HG03066 (cell line): Measurements from ENCODE around the gene CDH2.

Experiments used
- ATAC-seq: cut with Tn5 transposase; IDR thresholded peaks from one replicate; pipeline ENCODE4 v1.9.1; 2021; ENCODE audit warnings: low read depth; ENCODE audit not compliant: unreplicated experiment

The CDH2 gene

GRCh38 chr18:28048612-28049011 is 128.3 kb downstream of the CDH2 start:
- ATAC-seq: no peak

DNA sequence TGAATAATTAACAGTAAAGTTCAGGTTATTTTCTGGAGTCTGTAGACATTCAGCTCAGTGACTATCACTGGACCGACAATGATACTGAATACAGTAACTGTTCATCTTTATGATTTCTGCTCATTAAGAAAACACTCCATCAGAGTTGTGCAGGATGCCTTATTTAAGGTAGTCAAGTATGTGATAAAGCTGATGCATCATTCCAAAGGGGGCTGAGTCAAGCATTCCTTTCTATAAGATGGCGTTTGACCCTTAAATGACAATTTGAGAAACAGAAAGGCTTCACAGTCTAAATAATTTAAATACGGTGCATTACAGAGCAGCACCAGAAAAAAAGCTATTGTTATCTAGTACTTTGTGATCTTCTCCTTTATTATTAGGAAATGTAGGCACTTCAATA is 131.1 kb downstream of the CDH2 start:
- no peak for ATAC-seq

DNA sequence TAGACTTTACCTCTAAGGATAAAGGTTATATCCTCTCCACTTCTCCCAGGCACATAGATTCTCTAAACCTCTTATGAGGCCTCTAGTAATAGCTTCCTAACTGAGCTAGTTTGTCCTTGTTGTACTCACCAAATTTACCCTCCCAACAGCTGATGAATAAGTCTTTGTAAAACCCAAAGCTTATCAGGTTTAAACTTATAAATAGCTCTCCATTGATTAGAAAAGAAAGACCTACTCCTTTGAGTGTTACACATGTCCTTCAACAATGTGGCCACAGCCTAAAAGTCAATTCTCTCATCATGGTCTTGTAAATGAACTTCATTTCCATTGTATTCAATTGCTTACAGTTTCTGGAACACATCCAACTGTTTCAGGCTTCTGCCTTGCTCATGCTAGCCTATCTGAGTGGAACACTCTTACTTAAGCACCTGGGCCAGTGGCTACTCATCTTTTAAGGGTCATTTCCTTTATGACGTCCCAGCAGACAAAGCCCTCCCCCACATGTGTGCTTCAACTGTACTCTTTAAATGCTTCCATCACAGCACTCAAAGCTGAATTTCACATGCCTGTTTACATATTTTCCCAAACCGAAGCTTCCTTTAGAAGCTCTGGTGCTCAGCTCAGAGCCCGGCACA is 131.6 kb downstream of the CDH2 start:
- no peak for ATAC-seq

DNA sequence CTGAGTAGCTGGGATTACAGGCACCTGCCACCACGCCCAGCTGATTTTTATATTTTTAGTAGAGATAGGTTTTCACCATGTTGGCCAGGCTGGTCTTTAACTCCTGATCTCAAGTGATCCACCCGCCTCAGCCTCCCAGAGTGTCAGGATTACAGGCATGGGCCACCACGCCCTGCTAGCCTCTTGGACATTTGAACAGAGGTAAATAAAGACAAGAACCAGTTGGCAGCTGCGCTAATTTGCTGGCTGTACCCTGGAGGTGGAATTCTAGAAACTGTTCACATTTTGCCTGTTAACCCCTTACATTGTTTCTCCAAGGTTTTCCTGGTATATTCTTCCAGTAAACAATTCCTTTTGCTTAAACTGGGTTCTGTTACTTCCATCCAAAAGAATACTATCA is 132.9 kb downstream of the CDH2 start:
- ATAC-seq: no peak

GRCh38 chr18:28043631-28044030 is 133.3 kb downstream of the CDH2 start:
- ATAC-seq: no peak

DNA sequence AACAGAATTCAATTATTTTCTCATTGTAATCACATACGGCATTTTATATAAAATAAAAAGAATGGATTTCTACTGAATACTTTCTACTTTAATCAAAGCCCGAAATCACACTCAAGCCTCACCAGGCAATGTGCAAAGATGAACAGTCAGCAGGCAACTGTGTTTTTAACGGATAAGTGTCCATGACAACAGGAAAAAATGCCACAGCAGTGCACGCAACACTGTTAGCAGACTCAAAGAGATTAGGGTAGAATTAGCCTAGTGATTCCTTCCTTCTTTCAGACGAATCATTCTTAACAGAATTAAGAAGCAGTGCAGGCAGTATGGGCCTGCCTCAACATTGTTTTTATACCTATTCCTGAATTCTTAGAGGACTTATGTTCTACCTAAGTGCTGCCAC is 135.6 kb downstream of the CDH2 start:
- no peak for ATAC-seq

GRCh38 chr18:28040716-28041115 is 136.2 kb downstream of the CDH2 start:
- ATAC-seq: no peak

GRCh38 chr18:28040211-28040610 is 136.7 kb downstream of the CDH2 start:
- no peak for ATAC-seq

DNA sequence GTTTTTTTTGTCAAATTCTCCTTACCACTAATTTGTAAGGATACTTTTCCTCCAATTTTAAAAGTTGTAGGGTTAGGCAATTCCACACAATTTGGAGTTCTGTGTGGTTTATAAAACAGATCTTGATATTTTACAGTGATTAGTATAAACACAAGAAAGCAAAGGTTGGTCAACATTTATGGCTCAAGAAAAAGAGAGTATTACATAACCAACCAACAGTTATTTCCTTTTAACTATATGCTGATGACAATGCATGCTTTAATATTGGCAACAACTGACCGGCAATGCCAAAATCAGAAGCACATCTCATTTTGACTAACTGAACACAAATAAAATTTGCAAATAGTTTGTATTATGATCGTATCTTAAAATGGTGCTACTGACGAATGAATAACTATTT is 137.2 kb downstream of the CDH2 start:
- no peak for ATAC-seq

- ATAC-seq: no peak
Observed at GRCh38 chr18:28039078-28039477, 137.9 kb downstream of the CDH2 start.

DNA sequence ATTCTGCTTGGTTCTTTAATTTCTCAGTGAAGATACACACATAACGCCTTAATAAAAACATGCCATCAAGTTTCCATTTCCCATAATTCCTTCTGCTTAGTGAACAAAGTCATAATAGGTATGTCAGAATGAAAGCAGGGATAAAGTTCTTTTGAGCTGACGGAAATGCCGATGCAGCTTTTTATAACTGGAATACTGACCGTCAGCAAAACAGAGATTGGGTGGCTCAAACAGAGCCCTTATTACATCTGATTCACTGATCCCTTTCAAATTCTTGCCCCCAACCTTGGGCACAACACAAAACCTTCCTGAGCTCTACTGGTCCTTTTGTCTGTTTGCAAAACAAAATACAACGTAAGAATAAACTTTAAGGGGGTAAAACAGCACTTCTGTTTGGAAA is 140.4 kb downstream of the CDH2 start:
- no peak for ATAC-seq

DNA sequence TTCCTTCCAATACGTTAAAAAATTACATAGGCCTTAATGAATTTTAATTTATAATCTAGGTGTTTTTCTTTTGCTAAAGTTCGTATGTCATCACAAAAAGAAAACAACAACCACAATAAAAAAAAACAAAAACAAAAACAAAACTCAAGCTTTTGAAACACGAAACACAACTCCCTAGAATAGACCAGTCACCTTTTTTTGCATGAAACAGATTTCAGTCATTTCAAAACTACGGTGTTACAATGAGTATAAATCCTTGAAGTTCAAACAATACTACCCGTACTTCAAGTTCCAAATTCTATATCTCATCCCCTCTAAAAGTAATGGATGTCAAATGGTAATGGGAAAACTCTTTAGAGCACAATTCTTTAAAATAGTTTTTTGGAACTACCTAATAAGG is 142.4 kb downstream of the CDH2 start:
- ATAC-seq: no peak

DNA sequence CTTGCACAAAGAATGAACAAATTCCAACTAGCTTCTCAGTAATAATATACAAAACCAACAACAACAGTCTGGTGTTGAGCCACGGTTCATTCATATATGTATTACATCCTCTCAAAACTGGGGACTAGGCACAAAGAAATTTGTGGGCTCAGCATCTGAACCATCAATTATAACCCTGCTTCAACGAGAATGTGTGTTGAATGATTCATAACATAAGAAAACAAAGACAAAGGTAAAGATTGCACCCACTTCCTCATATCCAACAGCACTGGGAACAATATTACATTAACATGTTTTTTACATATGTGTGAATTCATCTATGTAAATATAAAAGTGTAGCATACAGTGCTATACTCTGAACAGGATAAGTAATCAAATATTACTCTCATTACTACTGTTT is 144.8 kb downstream of the CDH2 start:
- ATAC-seq: no peak

- ATAC-seq: no peak
Observed at GRCh38 chr18:28030458-28030857, 146.5 kb downstream of the CDH2 start.

DNA sequence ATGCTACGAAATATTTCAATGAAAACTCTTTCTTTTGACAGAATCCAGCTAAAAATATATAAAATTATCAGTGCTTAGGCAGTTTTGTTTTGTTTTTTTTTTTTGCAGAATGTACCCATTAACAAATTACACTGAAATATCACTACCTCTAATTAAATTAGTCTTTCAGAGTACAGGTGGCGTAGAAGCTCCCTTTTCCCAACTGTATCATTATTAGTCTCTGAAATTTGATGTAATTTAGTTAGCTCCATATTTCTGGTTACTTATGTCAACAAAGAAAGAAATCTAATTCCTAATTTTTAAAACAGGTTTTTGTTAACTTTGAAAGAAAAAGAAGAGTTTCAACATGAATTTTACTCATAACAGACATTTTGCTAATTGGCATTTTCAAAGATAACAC is 149.2 kb downstream of the CDH2 start:
- ATAC-seq: no peak

DNA sequence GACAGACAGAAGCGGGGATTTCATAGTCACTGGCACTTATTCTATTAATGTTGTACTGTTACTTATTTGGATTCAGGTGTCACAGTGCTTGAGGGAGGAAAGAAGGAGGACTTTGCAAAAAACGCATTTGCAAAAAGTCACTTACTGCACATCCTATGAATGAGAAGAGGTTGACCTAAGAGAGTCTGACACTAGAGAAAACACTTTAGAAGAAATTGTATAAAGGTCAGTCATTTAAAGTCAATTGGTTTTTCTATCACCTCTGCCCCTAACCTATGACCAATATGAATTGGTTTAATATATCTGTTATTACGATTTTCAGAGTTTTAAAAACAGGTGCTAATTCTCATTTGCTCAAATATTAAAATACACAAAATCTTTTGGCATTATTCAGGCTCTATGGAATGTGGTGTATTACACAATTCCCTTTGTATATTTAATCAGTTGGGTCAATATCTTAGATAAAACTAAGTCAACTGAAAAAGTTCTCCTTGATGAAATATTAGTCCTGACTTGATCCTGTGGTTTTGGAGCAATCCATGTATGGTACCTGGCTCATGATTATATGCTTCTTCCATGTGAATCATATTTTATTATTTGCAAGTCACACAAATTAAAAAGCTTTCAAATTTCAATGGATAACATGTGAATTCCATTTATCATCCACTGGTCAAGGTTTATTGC is 157.4 kb downstream of the CDH2 start:
- ATAC-seq: no peak

GRCh38 chr18:28018351-28018750 is 158.6 kb downstream of the CDH2 start:
- no peak for ATAC-seq

DNA sequence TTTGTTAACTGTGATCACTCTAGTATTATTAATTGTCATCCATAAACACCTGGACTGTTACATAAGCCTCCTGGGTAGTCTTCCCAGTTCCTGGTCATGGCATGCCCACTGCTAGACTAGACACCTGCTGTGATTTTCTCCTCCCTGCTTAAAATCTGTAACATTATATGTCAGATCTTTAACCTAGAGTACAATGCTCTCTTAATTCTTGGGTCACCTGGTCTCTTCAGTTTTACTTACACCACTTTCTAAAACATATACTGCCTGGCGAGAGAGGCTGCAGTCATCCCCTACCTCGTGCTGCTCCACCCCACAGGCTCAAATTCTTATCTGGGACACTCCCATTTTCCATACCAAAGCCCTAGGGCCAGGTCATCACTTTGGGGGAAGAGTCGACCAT is 161.3 kb downstream of the CDH2 start:
- ATAC-seq: no peak

DNA sequence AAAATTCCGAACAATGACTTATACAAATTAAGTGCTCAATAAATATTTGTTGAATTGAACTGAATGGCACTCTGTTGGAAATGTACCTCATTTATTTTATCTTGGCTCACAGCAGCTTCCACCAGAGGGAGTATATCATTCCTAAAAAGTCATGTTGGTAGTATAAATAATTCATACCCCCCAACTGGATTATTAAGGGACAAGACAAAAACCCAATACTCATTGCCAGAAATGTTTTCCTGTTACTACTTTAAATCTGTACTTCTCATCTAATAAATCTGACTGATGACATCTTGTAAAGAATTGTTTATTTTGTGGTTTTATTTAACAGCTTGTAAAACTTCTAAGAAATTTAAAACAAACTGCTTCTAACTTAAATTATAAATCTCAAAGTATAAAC is 163.9 kb downstream of the CDH2 start:
- no peak for ATAC-seq

DNA sequence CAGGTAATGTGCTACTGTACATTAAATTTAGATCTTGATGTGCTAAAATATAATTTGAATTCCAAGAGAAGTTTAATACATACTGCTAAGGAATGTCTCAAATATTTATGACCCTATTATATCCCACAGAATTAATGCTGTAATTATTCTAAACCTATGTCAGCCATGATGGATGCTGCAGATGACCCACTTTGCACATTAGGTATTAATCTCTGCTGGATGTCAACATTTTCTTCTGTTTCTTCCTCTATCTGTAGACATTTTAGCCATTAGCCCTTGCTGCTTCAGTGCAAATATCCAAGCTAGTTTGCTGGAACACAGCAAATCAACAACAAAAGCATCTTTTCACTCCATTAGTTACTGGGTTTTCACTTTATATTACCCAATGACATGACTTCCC is 164.6 kb downstream of the CDH2 start:
- ATAC-seq: no peak

GRCh38 chr18:28009589-28009988 is 167.3 kb downstream of the CDH2 start:
- no peak for ATAC-seq

DNA sequence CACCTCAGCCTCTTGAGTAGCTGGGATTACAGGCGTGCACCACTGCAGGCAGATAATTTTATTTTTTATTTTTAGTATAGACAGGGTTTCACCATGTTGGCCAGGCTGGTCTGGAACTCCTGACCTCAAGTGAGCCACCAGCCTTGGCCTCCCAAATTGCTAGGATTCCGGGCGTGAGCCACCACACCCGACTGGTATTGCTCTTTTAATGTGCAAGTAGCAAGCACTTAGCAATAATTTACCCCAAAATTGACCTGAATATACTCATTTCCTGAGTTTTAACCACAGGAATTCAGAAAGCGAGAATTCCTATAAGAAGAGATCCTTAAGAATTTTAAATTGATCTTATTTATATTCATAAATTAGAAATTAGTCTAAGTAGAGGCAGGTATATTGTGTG is 169.1 kb downstream of the CDH2 start:
- no peak for ATAC-seq

DNA sequence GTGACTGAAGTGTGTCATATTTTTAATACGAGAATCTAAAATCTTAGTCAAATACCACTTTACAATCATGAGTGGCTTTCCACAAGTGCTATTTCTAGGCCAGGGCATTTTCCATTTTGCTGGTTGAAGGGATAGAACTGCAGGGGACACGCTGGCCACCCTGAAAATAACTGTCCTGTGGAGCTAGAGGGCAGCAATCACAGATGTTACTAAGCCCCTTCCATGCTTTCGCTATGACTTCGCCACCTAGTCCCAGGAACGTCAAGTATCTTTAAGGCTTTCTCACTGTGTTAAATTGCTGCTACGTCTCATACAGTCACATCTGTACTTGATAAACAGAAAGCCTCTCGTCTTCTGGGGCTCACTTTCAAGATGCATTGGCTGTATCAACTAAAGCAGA is 171.8 kb downstream of the CDH2 start:
- no peak for ATAC-seq
